NCI-H128 (cell line): ENCODE results near the gene BTG3.

ENCODE experiments used
- DNase-seq: peaks from one replicate; lab custom pipeline; 2025; ENCODE audit not compliant: unreplicated experiment; lab: John Stamatoyannopoulos, UW

Gene BTG3

DNA sequence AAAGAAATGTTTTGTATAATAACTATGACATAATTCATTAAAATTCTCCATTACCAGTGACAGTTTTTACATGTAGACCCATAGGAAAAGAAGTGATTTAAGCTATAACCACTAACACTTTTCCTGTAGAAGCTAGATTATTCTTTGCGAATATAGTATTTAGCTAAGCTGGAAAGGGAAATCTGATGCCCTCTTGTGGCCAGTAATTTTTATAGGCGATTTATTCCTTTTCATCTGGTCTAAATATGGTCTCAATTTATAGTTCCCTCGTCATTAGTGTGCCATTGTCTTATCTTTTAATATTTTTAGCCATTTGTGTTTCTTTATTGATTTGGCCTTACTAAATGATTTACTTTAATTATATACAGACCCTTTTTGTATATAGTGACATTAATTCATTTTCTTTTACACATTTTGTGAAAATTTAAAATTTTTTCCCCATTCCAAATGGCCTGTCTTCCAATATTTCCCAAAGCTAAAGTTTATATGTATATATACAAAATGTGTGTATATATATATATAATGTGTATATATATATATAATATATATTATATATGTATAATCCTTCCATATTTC lies 26.7 kb downstream of the BTG3 start:
- peak; percentile 9 for DNase-seq

DNA sequence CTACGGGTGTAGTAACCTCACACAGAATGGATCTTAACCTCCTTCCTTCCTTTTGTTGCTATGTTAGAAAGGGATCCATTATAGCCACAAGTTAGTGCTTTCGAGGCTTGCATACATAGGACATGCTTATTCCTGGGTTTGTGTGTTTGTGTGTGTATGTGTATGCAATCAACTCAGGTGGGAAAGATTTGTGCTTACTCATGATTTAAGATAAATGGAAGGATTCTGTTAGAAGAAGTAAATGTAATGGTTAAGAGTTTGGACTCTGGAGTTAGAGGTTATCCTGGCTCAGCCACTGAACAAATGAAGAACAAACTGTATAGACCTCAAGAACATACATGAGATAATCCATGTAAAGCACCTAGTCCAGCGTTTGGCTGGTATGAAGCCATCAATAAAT lies 28.8 kb downstream of the BTG3 start:
- no peak for DNase-seq

DNA sequence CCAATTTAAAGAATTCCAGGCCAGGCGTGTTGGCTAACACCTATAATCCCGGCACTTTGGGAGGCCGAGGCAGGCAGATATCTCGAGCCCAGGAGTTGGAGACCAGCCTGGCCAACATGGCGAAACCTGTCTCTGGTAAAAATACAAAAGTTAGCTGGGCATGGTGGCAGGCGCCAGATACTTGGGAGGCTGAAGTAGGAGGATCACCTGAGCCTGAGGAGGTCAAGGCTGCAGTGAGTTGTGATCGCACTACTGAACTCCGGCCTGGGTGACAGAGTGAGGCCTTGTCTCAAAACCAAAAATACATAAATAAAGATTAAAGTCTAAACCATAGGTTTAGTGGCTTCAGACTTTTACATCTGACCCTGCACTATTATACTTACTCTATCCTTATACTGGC lies 32.4 kb downstream of the BTG3 start:
- no peak for DNase-seq

DNA sequence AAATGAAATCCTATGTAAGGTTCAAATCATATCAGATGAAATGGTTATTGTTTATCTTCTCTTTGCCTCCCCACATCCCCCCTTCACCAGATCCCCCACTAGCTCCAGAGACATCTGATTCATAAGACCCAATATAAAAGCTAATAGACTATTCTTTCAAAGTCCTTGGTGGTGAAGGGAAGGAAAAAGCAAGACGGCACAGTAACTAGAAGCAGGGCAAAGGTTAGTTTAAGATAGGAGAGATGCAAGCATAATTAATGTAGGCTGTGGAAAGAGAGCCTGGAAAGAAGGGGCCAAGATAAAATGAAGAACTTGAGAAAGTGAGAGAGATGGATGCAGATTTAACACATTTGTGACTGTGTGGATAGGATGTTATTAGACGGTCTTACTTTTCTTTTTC lies 33.8 kb downstream of the BTG3 start:
- no peak for DNase-seq

DNA sequence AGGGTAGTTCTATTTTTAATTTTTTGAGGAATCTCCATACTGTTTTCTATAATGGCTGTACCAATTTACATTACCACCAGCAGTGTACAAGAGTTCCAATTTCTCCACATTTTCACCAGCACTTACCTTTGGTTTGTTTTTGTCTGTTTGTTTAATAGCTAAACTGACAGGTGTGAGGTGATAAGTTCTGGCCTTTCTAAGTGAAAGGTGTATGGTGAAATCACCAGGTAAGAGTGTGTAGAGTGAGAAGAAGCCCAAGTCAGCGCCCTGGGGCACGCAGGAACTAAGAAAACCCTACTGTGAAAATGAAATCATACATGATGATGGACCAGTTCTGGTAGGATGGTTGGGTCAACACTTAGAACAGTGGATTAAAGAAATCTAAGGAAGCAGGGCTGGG lies 34.5 kb downstream of the BTG3 start:
- no peak for DNase-seq

DNA sequence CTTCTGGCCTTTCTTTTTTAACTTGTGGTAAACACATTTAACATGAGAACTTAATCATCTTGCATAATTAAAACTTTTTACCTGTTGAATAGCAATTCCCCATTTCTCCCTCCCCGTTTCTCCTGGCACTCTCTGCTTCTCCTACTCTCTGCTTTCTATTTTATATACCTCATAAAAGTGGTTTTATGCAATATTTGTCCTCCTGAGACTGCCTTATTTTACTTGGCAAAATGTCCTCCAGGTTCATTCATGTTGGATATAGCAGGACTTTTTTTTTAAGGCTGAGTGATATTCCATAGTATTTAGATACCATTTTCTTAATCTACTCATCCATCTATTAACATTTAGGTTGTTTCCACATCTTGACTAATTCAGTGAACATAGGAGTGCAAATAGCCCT lies 35.0 kb downstream of the BTG3 start:
- no peak for DNase-seq

DNA sequence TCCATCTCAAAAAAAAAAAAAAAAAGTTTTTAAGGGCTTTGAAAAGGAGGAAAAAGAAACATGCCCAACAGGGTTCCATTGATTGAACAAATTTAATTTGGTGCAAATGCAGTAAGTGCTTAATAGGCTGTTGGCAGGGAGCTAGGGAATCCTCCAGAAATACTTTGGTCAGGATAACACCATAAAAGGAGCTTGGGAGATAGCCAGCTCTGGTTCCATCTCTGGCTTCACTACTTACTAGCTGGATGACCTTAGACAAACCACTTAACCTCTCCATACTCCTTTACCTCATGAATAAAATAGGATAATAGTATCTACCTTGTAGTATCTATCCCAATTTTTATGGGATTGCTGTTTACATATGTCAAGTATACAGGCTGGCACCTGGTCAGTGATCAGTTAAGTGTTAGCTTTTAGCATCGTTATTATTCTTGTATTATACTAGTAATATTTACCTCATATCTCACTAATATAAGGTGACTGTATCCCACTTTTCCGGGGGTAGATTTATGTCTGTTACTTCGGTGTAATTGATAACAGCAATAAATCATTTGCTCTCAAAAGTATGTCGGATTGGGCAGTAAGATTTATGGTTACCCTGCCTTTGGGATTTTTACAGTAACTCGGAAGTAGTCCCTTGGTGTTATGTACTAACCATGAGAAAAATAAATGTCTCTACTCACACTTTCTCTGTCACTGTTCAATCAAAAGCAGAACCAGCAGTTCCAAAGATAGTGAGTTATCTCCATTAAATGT lies 36.4 kb downstream of the BTG3 start:
- no peak for DNase-seq

DNA sequence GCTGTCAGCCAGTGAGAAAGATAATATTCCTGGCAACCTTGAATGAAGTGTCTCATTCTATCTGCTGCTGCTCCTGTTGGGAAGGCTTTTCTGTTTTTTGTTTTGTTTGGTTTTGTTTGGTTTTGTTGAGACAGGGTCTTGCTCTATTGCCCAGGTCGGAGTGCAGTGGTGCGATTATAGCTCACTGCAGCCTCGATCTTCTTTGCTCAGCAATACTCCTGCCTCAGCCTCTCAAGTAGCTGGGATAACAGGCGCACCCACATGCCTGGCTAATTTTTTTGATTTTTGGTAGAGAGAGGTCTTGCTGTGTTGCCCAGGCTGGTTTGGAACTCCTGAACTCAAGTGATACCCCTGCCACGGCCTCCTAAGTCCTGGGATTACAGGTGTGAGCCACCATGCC lies 37.6 kb downstream of the BTG3 start:
- no peak for DNase-seq

DNA sequence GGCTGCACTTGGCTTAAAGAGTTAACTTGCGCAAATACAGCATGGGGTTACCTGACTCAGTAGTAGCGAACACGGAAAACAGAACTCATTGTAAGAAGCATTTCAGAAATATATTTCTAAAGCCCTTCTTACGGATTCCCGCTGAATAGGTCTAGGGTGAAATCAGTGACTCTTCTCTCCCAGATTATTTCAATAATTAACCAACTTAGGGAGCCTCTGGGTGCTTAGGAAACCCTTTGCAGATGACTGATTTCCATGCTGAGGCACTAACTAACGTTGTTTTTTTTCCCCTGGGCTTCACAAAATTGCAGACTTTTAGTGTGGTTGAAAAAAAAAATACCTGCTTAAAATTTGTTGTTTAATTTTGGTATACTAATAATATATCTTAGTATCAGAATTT lies 40.3 kb downstream of the BTG3 start:
- DNase-seq: no peak

DNA sequence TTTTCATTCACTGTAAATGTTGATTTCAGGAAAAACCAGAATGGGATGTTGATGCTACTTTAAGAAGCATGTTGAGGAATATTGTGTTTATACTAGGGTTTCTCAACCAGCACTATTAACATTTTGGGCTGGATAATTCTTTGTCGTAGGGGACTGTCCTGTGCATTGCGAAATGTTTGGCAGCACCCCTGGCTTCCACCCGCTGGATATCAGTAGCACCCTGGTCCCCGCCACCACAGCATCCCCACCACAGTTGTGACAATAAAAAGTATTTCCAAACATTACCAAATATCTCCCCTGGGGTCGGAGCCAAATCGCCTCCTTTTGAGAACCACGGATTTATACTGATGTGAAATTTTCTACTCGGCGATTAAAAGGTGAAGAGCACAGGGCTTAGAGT lies 41.9 kb downstream of the BTG3 start:
- no peak for DNase-seq

DNA sequence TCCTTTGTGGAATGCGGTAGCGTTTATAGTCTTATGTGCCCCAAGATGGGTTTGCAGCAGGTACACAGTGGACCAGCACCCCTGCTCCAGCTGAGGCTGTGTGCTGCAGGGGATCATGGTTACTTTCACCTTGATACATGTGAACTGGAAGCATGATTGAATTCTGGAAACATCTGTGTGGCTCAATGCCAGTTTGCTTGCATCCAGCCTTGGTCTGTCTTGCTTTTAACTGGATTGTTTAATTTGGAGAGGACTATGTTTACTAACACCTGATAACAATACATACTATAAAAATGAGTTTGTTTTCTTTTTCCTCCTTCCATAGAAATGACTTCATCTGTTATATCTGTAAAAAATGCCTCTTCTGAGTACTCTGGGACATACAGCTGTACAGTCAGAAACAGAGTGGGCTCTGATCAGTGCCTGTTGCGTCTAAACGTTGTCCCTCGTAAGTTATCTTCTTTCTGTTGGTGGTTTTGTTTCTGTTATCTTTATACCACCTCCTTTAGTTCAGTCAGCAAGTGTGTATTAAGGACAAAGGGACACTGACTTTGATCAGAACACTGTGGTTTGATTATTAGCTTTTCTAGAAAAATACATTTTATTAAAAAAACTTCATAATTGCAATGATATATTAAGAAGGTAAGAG lies 52.2 kb downstream of the BTG3 start:
- no peak for DNase-seq

DNA sequence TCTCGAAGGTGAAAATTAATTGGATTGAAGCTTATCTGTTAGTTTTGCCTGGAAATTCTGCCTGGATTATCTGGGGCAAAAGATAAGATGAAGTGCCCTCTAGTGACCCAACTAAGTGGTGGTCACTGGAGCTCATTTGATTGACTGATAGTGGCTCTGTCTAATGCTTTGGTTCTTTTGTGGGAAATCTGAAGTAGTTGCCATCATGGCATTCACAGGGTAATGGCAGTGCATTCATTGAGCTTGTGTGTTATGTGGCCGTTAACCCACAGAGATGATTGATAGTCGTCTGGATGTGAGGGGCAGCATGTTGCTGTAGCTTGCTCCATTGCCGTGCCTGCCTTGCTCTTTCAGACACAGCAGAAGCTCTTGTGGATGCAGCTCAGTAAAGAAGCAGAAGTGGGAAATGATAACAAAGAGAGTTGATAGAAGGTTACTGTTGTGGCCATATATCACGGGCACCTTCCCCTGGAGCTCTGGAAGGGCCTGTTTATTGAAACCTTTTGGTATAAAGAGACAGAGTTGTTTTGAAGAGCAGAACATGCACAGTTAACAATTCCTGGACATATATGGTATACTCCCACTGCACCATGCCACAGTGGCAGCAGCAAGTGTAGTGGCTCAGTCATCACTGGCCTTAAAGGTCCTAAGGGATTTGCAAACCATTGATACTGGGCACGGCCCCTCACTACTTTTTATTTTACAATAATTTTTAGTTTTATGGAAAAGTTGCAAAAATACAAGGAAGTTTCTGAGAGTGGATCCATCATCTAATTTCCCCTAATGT lies 57.8 kb downstream of the BTG3 start:
- no peak for DNase-seq

DNA sequence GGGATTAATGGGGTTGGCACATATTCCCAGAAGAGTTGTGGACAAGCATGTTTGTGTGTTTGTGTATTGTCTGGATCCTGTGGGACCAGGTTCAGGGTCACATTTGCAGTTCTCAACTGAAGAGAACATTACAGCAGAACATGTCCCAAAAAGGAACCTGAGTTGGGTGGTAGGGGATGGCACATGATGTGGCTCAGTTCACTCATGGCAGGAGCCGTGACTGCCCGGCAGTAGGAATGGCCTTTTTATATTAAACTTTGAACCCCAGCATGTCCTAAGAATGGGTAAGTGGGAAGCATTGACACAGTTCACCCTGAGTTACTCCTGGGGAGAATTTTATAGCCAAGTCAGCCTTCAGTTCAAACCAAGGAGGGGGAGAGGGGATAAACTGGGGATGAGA lies 58.6 kb downstream of the BTG3 start:
- DNase-seq: no peak

DNA sequence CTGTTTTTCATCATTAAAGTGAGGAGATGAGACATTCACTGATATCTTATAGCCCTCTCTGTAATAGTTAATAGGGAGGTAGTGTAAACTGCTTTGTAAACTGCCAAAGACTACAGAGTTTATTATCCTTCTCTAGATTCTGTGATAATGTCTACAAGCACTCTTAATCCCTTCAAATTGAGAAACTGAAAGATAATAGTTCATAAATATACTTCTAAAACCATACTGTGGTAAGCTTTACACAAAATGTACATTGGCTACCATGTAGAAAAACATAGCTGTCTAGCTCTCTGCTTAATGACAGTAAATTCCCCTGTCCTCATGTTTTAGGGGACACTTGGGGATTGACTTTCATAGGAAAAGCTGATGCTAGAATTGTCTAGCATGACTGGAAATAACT lies 60.3 kb downstream of the BTG3 start:
- no peak for DNase-seq

DNA sequence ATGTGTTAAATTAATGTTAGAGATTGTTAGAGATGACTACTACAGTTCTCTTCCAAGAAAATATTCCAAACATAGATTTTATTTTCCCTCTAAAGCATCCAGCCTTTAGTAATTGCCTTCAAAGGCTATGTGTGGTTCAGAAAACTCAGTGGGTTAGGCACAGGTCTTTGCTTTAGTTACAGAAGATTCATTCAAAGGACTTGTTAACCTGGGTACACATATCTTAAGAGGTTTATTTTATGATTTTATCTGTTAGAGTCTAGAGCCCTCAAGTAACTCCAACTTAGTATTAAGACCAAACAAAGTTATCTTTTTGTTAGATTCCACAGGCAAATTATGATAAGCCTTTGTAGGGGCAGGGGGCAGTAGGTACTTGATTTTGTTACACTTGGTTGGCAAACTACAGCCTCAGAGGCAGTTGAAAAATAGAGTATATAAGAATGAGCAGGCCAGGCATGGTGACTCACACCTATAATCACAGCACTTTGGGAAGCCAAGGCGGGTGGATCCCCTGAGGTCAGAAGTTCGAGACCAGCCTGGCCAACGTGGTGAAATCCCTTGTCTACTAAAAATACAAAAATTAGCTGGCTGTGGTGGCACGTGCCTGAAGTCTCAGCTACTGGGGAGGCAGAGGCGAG lies 61.9 kb downstream of the BTG3 start:
- DNase-seq: no peak

DNA sequence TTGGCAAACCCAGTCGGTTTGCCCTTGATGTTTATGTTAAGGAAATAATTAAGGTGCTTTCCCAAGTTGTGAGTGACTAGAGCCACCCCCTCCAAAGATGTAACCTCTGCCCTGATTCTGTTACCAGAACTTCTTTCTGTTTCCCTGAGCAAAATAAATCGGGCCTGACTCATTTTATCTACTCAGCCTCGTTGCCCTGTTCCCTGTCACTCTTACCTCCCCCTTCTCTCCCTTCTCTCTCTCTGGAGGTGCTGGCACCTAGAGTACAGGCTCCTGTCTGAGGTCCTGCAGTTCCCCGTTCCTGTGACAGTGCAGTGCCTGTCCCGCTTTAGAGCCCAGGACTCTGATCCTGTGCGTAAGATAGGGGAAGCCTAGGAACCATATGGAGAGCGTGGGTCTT lies 64.4 kb downstream of the BTG3 start:
- no peak for DNase-seq

DNA sequence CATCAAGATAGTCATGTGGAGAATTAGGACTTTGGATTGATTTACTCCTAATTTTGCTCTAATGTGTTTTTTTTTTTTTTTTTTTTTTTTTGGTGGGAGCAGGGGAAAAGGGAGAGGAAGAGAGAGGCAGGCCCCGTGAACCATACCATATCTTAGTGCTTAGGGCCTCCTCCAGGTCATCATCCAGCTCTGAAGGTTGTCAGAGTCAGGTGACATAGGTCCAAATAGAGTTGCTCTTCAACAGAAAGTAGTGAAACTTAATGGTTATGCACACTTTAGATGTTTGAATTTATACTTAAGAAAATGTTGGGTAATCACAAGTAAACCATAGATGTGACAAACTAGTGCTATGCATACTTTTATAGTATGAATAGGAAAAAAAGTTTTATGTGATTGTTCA lies 67.7 kb downstream of the BTG3 start:
- no peak for DNase-seq
